Stromal cell of bone marrow (primary cell): ENCODE data around the gene KLC3.
"Not testable (repeated sequence)": the region's sequence is repeated elsewhere in the genome, so short reads cannot be mapped to it uniquely, and the experiment has no call there.

Experiments used
- DNase-seq: peaks from one replicate; pipeline ENCODE4 v3.0.0-alpha.2; 2012; ENCODE audit warnings: low read depth

Gene KLC3

GRCh38 chr19:45320997-45321775 lies 19.4 kb upstream of the KLC3 start:
- DNase-seq: no peak

- no peak for DNase-seq
Measured at GRCh38 chr19:45321848-45322247, 18.7 kb upstream of the KLC3 start.

DNA sequence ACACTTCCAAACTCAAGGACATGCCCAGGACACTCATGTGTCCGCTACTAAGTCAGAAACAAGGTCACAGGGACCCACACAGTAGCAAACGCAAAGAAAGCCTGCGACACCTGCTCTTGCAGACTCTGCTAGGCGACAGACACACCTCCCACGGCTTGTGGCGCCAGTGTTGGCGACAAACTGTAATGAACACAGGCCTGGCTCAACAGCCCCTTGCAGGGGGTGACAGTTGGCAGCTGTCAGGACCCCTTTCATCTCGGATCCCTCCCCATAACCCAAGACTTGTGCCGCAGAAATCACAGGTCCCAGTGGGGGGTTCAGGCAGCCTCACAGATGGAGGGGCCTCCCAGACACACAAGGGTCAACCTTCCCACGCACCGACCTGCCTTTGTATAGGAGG lies 18.2 kb upstream of the KLC3 start:
- no peak for DNase-seq

GRCh38 chr19:45322744-45323281 lies 17.7 kb upstream of the KLC3 start, which contains the start of gene CKM:
Gene CKM (minus strand): TSS chr19:45322875. CDS start chr19:45319713, 3,162 bp downstream.
- DNase-seq: no peak

- DNase-seq: no peak
Measured at GRCh38 chr19:45323671-45324081, 16.9 kb upstream of the KLC3 start.

- no peak for DNase-seq
Measured at GRCh38 chr19:45324349-45324907, 16.1 kb upstream of the KLC3 start.

- DNase-seq: no peak
Measured at GRCh38 chr19:45327404-45328143, 13.0 kb upstream of the KLC3 start.

- no peak for DNase-seq
Measured at GRCh38 chr19:45331411-45331810, 9.1 kb upstream of the KLC3 start.

DNA sequence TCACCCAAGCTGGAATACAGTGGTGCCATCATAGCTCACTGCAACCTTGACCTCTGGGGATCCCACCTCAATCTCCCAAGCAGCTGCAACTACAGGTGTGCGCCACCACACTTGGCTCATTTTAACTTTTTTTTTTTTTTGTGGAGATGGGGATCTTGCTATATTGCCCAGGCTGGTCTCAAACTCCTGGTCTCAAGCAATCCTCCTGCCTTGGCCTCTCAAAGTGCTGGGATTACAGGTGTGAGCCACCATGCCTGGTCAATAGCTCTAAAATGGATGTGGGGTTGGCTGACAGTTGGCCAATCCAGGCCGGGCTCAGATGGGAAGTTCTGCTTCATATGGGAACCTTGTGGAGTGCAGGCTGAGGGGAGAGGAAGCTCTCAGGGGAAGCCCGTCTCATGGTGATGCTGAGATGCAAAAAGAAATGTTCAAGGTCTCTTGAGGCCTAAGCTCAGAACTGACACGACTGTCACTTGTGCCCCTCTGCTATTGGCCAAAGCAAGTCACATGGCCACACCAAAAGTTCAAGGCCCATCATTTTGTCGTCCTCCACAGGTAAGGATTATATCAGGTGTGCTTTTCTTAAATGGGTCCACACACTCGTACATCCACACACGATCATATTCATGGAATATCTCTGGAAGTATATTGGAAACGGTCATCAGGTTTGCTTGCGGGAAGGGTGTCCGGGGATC lies 6.8 kb upstream of the KLC3 start:
- no peak for DNase-seq

GRCh38 chr19:45334881-45335280 lies 5.7 kb upstream of the KLC3 start:
- not testable (repeated sequence) for DNase-seq

DNA sequence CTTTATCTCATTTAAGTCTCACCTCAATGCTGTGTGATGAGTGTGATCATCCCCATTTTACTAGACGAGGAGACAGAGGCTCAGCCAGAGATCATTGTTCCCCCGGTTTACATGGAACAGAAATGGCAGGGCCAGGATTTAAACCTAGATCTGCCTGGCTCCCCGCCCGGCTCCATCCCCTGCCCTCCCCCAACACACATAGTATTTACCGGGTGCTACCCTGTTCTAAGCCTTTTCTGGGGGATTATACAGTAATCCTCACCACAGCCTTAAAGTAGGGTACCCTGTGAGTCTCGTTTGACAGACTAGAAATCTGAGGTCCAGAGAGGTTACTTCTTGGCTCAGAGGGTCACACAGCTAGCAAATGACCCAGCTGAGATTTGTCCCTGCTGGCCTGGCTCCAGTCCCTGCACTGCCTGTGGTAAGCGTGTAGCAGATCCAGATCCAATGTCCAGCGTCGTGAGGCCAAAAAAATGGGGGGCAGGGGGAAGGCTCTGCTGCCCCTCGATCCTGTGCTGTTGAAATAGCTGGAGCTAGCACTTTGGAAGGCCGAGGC lies 3.8 kb upstream of the KLC3 start:
- no peak for DNase-seq

- DNase-seq: no peak
Measured at GRCh38 chr19:45339629-45340028, 921 bp upstream of the KLC3 start.

GRCh38 chr19:45340899-45341453 lies 426 bp downstream of the KLC3 start:
- DNase-seq: no peak

GRCh38 chr19:45342911-45343310 lies 2.4 kb downstream of the KLC3 start:
- no peak for DNase-seq

GRCh38 chr19:45344621-45345505 lies 4.3 kb downstream of the KLC3 start:
- DNase-seq: no peak

- DNase-seq: no peak
Measured at GRCh38 chr19:45345506-45345860, 4.9 kb downstream of the KLC3 start.

GRCh38 chr19:45346449-45346848 lies 5.9 kb downstream of the KLC3 start:
- DNase-seq: no peak

GRCh38 chr19:45347570-45348366 lies 7.2 kb downstream of the KLC3 start:
- no peak for DNase-seq

DNA sequence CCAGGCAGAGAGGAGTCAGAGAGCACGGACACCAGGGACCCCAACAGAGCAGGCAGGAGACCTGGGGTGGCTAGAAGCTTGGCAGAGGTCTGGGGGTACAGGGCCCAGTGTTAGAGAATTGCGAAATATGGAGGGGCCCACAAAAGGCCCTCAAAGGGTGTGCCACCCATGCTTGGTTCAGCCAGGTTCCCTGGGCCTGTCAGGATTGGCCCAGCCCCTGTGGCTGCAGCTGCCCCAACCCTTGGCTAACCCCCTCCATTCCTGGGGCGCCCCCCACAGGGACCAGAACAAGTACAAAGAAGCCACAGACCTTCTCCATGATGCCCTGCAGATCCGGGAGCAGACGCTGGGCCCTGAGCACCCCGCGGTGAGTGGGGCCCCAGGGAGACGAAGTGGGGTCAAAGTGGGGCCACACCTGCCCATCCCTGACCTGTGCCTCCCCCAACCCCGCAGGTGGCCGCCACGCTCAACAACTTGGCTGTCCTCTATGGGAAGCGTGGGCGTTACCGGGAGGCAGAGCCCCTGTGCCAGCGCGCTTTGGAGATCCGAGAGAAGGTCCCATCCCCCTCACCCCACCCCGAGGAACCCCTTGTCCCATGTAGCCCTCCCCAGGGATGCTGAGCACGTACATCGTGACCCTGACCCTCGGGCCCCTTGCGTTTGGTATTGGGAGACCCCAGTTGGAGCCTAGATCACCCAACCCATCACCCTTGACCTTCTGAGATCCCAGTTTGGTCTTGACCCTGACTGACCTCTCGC lies 8.0 kb downstream of the KLC3 start:
- DNase-seq: no peak
